Measurements from ENCODE around the gene PWWP2B.
A peak's percentile ranks its signal among the peaks of the same experiment; 100 is the strongest.

PWWP2B gene

GRCh38 chr10:132394936-132395703 is 1.9 kb upstream of the PWWP2B start:
- DNase-seq, result no peak

DNA sequence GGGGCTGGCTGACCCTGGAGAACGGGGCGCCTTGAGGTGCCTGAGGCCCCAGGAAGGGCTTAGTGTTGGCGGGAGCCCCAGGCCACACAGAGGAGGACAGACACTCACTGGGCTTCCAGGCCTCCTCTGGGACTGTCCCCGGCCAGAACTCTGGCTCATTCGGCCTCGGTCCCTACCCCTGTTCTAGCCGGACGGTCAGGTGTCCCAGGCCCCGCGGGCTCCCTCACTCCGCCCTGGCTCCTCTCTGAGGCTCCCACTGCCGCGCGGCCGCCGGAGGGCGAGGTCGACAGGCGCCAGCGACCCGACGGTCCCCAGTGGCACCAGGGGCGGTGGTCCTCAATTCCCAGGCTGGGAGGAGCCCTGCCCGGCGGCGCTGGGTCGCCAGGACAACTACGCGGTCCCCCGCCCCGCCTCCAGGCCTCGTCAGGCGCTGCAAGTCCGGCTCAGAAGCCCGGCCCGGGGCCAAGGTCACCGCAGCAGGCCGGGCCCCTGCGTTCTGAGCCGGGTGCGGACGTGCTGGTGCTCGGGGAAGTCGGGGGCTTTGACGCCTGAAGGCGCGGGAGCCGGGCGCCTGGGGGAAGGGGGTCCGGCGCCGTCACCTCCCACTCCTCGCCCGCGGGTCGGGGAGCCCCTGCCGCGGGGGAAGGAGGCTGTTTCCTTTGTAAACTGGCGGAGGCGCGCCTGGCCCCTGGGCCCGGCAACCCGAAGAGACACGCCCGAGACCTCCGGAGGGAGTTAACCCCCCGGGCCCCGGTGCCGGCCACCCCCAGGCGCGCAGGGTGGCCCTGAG is 1.1 kb upstream of the PWWP2B start:
- peak; percentile 71 for DNase-seq

- peak; percentile 72 for DNase-seq
These were observed 435 bp upstream of the PWWP2B start for GRCh38 chr10:132396494-132397035.

DNA sequence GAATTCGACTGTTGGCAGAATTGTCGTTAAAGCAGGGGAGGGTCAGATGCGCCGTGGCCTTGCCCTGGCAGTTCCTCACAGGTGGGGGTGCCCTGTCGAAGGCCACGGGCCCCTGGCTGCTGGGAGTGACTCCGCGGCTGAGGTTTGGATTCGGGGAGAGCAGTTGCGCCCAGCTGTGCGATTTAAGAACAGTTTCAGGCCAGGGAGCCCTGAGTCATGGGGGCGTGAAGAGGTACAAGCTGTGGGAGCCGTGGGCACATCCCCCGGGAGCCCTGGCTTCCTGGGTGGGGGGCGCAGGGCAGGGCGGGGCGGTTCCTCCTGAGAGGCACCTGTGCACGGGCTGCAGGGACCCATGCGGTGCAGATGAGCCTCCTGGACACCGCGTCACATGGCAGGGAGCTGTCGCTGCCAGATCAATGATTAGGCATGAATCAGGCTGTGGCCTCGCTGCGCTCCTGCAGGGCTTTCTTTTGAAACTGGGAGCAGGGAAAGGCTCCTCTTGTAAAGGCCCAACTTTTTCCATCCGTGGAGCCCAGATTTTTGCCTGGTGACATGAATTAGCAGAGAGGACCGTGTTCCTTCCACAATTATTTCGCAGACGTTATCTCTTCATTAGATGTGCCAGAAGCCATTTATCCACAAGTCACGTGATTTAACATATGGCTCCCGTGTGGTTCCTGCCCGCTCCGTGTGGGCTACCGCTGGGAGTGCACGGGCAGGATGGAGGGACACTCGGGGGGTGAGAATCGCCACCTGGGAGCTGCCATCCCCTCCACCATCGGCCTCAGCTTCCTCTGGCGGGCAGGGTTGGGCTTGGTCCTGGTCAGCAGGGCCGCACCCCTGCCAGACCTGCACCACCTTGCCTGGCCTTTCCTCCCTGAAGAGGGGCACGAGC is 918 bp downstream of the PWWP2B start:
- DNase-seq, result no peak

- no peak for DNase-seq
These were observed 1.6 kb downstream of the PWWP2B start for GRCh38 chr10:132398566-132398991.

DNA sequence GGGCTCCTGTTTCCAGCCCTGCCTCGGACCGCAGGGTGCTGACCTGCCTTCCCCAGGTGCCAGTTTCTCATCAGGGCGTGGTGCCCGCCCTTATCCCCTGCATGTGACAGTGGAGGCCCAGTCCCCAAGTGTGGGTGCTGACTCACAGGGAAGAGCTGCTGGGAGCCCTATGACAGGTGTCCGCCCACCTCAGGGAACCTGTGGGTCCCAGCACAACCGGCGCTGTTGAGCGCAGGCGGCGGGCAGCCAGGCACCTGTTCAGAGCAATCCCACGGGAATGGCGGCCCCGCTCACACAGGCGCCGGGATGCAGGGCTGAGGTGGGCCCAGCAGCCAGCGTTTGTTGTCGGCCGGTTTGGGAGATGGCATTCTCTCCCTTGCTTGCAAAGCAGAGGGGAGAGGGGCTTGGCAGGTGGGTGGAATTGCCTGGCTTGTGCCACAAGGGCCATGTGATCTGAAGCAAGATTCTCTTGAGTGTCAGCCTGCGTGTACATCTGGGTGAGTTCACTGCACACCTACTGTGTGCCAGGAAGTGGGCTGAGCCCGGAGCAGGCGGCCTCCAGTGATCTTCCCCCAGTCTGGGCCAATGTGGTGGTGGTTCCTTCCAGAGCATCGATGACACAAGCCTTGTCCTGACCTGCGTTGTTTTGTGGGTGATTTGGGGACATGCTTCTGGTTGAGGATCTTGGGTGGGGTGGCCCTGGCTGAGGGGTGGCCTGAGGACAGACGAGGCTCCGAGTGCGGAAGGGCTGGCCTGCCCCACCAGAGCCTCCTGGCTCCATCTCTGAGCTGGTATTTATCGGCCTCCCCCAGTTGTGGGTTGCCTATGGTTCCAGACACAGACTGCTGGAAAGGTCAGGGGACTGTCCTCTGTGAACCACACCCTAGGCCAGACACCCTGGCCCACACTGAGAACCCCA is 2.4 kb downstream of the PWWP2B start:
- no peak for DNase-seq

GRCh38 chr10:132400041-132400546 is 3.1 kb downstream of the PWWP2B start:
- DNase-seq, result no peak

DNA sequence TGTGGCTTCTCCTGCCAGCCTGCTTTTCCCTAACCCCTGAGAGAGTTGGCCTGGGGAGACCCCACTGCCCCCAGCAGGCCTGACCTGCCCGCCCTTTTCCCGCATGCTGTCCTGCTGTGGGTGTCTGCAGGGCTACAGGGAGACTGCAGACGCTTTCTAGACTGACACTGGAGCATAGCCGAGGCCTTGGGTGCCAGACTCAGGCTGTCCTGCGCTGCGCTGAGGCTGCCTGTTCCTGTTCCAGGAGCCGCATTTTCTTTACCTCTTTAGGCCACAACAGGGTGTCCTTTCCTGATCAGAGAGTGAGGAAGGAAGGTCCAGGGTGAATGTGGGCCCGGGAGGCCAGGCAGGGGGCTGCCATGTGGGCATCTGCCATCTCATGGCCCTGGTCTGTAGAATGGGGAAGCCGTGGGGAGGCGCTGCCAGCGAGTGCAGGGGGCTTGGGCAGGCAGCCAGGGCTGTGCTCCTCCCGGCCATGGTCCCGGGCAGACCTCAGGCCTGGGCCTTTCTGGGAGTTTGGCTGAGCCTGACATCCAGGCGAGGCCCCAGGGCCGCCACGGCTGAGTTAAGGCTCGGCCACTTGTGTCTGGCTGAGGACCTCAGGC is 3.6 kb downstream of the PWWP2B start:
- DNase-seq, result no peak

DNA sequence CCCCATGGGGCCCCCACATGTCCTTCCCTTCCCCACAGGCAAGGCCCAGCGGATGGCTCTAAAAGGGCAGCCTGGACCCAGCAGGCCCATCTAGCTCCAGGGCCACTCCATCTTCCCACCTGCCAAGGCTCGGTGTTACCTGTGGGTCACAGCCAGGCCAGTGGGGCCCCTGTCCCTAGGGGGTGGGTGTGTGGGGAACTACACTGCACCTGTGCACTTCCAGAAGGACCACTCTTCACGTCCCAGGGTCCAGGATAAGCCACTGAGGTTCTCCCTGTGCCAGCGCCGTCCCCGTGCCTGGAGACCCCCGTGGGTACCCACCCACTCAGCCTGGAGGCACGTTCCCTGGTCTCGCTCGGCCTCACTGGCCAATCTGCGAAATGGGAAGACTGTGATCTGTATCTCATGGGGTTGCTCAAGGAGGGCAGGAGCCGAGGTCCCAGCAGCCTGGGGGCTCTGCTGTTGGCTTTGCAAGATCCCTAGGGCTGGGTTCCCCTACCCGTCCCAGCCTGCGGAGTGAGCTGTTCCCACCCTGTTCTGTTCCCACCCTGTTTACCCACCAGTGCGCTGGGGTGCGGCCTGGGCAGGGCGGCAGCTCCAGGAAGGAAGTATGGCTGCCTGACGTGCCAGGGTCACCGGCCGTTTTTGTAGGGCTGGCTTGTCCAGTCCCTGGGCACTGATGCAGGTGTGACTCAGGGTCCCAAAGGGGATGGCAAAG is 4.6 kb downstream of the PWWP2B start:
- no peak for DNase-seq

GRCh38 chr10:132402781-132403241 is 5.8 kb downstream of the PWWP2B start:
- DNase-seq, result no peak

GRCh38 chr10:132403511-132404168 is 6.6 kb downstream of the PWWP2B start:
- no peak for DNase-seq

DNA sequence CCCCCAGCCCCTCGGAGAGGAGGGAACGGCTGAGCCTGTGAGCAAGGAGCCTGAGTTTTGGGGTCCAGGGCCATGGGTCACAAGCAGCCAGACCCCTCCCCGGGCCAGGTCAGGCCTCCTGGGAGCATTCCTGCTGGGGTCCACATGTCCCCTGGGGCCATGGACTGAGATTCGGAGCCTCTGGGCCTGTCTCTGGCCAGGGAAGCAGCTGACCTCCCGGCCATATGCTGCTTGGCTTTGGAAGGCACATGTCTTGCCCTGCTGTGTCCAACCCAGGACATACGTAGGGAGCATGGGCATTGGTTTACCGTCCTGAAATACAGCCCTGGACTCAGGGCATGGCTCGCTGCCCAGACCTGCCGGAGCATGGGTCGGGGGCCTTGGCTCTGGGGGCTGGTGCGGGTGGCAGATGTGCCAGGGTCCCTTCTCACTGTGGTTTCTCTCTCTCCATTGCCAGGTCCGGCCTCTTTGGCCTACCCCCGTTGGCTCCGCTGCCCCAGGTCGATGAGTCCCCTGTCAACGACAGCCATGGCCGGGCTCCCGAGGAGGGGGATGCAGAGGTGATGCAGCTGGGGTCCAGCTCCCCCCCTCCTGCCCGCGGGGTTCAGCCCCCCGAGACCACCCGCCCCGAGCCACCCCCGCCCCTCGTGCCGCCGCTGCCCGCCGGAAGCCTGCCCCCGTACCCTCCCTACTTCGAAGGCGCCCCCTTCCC is 7.3 kb downstream of the PWWP2B start:
- no peak for DNase-seq

GRCh38 chr10:132404911-132405462 is 8.0 kb downstream of the PWWP2B start:
- DNase-seq, result no peak

DNA sequence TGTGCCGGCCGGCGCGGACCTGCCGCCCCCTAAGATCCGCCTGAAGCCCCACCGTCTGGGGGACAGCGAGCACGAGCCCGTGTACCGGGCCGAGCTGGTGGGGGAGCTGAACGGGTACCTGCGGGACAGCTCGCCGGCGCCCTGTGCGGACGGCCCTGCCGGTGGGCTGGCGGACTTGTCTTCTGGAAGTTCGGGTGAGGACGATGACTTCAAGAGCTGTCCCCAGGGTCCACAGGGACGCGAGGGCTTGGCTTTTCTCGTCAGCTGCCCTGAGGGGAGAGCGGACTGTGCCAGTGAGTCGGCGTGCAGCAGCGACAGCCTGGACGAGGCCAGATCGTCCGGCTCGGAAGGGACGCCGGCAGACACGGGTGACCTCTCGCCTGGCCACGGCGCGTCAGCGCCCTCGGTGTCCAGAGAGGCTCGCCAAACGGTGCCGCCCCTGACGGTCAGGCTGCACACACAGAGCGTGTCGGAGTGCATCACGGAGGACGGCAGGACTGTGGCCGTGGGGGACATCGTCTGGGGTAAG is 8.5 kb downstream of the PWWP2B start:
- no peak for DNase-seq

DNA sequence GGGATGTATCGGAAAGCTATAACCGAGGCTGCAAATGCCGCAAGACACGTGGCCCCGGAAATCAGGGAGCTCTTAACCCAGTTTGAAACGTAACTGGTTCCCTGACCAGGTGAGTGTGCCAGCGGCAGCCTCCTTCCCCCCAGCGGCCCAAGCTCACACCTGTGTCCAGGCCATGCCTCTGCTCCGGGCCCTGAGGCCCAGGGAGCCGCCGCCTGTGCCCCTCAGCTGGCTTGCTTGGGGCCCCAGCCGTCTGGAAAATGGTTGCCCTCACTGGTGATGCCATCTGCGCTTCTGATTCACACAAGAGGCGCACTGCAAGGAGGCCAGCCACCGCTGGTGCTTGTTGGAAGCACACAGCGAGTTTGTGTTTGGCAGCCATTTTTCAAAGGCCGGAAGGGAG is 9.2 kb downstream of the PWWP2B start:
- DNase-seq, result no peak

- DNase-seq, result no peak
These were observed 9.8 kb downstream of the PWWP2B start for GRCh38 chr10:132406750-132407149.

DNA sequence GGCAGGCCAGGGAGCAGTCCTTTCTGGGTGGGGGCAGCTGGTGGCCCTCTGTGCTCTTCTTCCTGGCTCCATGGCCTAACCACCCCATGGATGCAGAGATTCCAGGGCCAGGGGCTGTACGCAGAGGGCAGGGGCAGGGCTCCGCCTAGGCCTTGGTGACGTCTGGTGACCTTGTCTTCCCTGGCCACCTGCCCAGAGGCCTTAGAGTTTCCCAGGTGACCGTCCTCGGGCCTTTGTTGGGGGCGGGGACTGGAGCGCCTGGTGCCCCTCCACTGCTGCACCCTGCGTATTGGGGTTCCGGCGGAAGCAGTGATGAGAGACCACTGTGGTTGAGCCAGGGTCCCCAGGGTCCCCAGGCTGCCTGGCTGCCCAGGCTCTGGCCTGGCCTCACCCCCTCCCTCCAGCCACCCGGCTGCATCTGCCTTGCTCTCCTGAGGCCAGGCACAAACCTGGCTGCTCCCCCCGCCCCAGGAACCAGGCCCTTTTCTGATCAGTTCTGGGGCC is 10.3 kb downstream of the PWWP2B start:
- no peak for DNase-seq

DNA sequence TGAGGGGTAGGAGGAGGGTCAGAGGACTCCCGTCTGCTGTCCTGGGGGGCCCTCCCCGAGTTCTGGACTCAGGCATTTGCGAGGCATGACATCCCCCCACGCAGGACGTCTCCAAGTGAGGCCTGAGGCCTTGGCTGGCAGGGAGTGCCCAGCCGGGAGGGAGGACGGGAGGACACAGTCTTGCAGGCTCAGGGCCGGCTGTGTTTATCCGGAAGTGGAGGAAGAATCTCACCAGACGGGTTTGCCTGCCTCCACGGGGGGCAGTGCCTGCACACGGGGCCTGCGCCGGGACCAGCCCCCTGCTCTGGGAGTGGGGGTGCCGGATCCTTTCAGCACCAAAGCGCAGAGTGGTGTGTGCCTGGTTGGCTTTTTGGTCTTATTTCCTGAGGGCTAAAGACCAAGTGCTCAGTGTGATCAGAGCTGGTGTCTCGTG is 10.9 kb downstream of the PWWP2B start:
- DNase-seq, result no peak

All from right hindlimb (tissue), 1 donor.